GM18519 (cell line): ENCODE data around the gene CREBRF.
"Not testable (repeated sequence)": the region's sequence is repeated elsewhere in the genome, so short reads cannot be mapped to it uniquely, and the experiment has no call there.

Experiments used
- ATAC-seq: cut with Tn5 transposase; IDR thresholded peaks from one replicate; pipeline ENCODE4 v1.9.1; 2021; ENCODE audit warnings: mild to moderate bottlenecking, moderate library complexity; ENCODE audit not compliant: unreplicated experiment, low FRiP score

CREBRF gene

GRCh38 chr5:173076471-173076870, 20.3 kb downstream of the CREBRF start:
- not testable (repeated sequence) for ATAC-seq

GRCh38 chr5:173078878-173079277, 22.7 kb downstream of the CREBRF start:
- ATAC-seq: no peak

DNA sequence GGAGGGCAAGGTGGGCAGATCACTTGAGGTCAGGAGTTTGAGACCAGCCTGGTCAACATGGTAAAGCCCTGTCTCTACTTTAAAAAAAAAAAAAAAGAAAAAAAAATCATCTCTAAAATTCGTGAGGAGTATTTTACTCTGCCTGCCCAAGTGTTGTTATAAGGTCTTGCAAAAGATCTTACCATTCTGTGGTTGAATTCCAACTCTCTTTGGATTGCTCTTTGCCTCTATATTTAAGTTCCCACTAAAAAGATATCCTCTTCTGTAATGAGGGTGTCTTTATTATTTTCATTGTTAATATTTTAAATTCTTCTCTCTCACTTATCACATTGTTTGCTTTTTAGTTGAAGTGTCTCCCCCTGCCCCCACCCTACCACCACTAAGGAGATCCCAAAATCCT, 33.4 kb downstream of the CREBRF start:
- no peak for ATAC-seq

DNA sequence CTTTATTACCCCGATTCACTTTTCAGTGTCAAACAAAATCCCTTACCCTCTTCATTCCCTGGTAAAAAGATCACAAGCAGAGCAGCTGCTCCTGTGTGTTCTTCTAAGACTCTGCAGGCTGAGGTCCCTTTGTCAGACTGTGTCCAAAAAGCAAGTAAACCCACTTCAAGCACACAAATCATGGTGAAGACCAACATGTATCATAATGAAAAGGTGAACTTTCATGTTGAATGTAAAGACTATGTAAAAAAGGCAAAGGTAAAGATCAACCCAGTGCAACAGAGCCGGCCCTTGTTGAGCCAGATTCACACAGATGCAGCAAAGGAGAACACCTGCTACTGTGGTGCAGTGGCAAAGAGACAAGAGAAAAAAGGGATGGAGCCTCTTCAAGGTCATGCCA, 34.5 kb downstream of the CREBRF start:
- no peak for ATAC-seq

- ATAC-seq: no peak
These were observed 35.8 kb downstream of the CREBRF start for GRCh38 chr5:173091981-173092380.

GRCh38 chr5:173093606-173094005, 37.5 kb downstream of the CREBRF start:
- ATAC-seq: no peak

GRCh38 chr5:173094012-173094661, 38.0 kb downstream of the CREBRF start:
- ATAC-seq: no peak

- ATAC-seq: no peak
These were observed 42.6 kb downstream of the CREBRF start for GRCh38 chr5:173098787-173099186.

- ATAC-seq: no peak
These were observed 43.3 kb downstream of the CREBRF start for GRCh38 chr5:173099461-173099860.

DNA sequence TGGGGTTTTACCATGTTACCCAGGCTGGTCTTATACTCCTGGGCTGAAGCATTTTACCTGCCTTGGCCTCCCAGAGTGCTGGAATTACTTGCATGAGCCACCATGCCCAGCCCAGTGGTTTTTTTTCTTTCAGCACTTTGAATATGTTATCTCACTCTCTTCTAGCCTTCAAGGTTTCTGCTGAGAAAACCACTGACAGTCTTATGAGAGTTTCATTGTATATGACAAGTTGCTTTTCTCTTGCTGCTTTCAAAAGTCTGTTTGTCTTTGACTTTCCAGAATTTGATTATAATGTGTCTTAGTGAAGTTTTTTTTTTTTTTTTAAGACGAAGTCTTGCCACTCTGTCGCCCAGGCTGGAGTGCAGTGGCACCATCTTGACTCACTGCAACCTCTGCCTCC, 45.1 kb downstream of the CREBRF start:
- ATAC-seq: no peak

- no peak for ATAC-seq
These were observed 47.3 kb downstream of the CREBRF start for GRCh38 chr5:173103411-173103810.

- no peak for ATAC-seq
These were observed 52.8 kb downstream of the CREBRF start for GRCh38 chr5:173108914-173109313.

- no peak for ATAC-seq
These were observed 58.4 kb downstream of the CREBRF start for GRCh38 chr5:173114536-173114935.

DNA sequence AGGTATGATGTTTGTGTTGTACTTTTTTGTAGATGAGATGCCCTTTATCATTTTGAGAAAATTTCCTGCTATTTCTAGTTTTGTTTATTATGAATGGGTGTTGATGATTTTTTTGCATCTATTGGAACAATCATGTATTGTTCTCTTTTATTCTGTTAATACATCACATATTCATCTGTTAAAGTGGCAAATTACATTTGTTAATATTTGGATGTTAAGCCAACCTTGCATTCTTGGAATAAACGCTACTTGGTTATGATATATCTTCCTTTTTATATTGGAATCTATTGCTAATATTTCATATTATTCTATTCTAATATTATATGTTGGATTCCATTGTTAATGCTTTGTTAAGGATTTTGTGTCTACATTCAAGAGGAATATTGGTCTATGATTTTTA, 63.6 kb downstream of the CREBRF start:
- ATAC-seq: no peak

GRCh38 chr5:173123416-173123815, 67.3 kb downstream of the CREBRF start:
- ATAC-seq: no peak

DNA sequence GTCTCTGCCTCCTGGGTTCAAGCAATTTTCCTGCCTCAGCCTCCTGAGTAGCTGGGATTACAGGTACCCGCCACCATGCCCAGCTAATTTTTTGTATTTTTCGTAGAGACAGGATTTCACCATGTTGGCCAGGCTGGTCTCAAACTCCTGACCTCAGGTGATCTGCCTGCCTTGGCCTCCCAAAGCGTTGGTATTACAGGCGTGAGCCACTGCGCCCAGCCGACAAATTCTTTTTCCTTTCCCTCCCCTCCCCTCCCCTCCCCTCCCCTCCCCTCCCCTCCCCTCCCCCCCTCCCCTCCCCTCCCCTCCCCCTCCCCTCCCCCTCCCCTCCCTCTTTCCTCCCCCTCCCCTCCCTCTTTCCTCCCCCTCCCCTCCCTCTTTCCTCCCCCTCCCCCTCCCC, 76.0 kb downstream of the CREBRF start:
- ATAC-seq: not testable (repeated sequence)

- ATAC-seq: no peak
These were observed 82.6 kb downstream of the CREBRF start for GRCh38 chr5:173138707-173139106.

GRCh38 chr5:173139631-173140030, 83.5 kb downstream of the CREBRF start:
- no peak for ATAC-seq

DNA sequence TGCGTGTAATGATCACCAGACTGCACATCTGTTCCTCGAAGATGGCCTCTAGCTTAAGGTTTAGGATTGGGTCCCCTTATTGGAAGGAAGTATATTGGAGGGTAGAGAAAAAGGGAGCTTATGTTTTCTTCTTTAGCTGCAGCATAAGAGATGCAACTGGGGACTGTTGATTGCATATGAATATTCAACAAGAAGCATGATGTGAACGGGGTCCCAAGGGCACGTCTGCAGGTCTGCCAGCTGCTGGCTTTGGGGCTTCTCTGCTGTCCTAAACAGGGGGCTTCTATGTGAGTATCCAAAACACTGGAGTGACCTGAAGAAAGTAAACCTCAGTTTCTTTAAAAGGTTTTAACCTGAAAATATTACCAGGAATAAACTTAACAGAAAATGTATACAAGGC, 84.6 kb downstream of the CREBRF start:
- no peak for ATAC-seq

GRCh38 chr5:173143567-173143966, 87.4 kb downstream of the CREBRF start:
- ATAC-seq: no peak

- ATAC-seq: peak; percentile 85
These were observed 88.3 kb downstream of the CREBRF start, which contains the start of gene BNIP1 for GRCh38 chr5:173144200-173145176. Gene BNIP1 (plus strand): TSS chr5:173144531. CDS start chr5:173144546, 15 bp downstream.

- ATAC-seq: no peak
These were observed 92.2 kb downstream of the CREBRF start for GRCh38 chr5:173148354-173148753.
